H1 (cell line): ENCODE data around the gene DEPDC4. TPM values are rescaled to one million over a fixed set of nuclear protein-coding genes. Genes with fewer than 3 reads are reported as not detected.

ENCODE experiments used
- CTCF ChIA-PET: fragments of 300-600 bp; sonication (Branson Sonifier 250); formaldehyde crosslinking; loops from one replicate; lab custom pipeline; 2021; ENCODE audit not compliant: partially characterized antibody; lab: Charles Lee
- POLR2A ChIA-PET: fragments of 300-600 bp; sonication (Branson Sonifier 250); formaldehyde crosslinking; loops from one replicate; lab custom pipeline; 2021; ENCODE audit warnings: inconsistent platforms; ENCODE audit not compliant: partially characterized antibody; lab: Charles Lee
- DNase-seq, 2 experiments: peaks; one replicate each; pipeline versions ENCODE4 v3.0.0 to v3.0.0-alpha.2; 2010 to 2022; ENCODE audit warnings: low spot score in 2 of 2, low read depth in 1 of 2, mixed read lengths in 1 of 2
- FAIRE-seq: peaks from 2 replicates; lab custom pipeline; 2011; peaks lifted over from hg19 to GRCh38; lab: Jason Lieb, UNC
- H2AFZ ChIP-seq: 2 replicates; pipeline ENCODE4 v1.8.1; 2012; ENCODE audit warnings: low read length, inconsistent platforms
- H2AK5ac ChIP-seq: 2 replicates; pipeline ENCODE4 v1.6.1; 2013; ENCODE audit warnings: low read depth, low read length
- H2BK120ac ChIP-seq: replicated peaks from 2 replicates; pipeline ENCODE3; 2013; ENCODE audit warnings: low read depth, low read length, inconsistent platforms
- H2BK12ac ChIP-seq: 2 replicates; pipeline ENCODE4 v1.6.1; 2013; ENCODE audit warnings: low read depth, low read length
- H2BK15ac ChIP-seq: 2 replicates; pipeline ENCODE4 v1.6.1; 2013; ENCODE audit warnings: low read length
- H2BK20ac ChIP-seq: 2 replicates; pipeline ENCODE4 v1.6.1; 2013; ENCODE audit warnings: low read length
- H2BK5ac ChIP-seq: 2 replicates; pipeline ENCODE4 v1.6.1; 2013; ENCODE audit warnings: low read depth, low read length
- H3K14ac ChIP-seq: 2 replicates; pipeline ENCODE4 v1.6.1; 2013; ENCODE audit warnings: inconsistent platforms; ENCODE audit not compliant: insufficient read length
- H3K18ac ChIP-seq: 2 replicates; pipeline ENCODE4 v1.6.1; 2013; ENCODE audit warnings: low read length; ENCODE audit errors: extremely low read depth
- H3K23ac ChIP-seq: 2 replicates; pipeline ENCODE4 v1.6.1; 2013; ENCODE audit warnings: inconsistent platforms; ENCODE audit not compliant: insufficient read length
- H3K23me2 ChIP-seq: 2 replicates; pipeline ENCODE4 v1.6.1; 2013; ENCODE audit warnings: low read depth, low read length
- H3K27ac ChIP-seq: 2 replicates; pipeline ENCODE4 v1.6.1; 2011; ENCODE audit warnings: low read depth, low read length, inconsistent platforms
- H3K27me3 ChIP-seq, 4 experiments: replicated peaks in 1 of 4; 1 replicate in 1 of 4; 2 replicates in 3 of 4; pipeline versions ENCODE4 v1.6.1 to v1.8.1; 2011 to 2013; ENCODE audit warnings: low read length in 3 of 4, mild to moderate bottlenecking in 3 of 4, inconsistent platforms in 2 of 4, mixed read lengths in 2 of 4, moderate library complexity in 1 of 4; ENCODE audit not compliant: control insufficient read depth in 3 of 4, insufficient read depth in 3 of 4; ENCODE audit errors: extremely low read depth in 1 of 4
- H3K36me3 ChIP-seq, 4 experiments: 2 replicates each; pipeline versions ENCODE4 v1.6.1 to v1.8.1; 2011 to 2013; ENCODE audit warnings: mild to moderate bottlenecking in 4 of 4, low read length in 3 of 4, moderate library complexity in 2 of 4, control low read depth in 1 of 4, inconsistent platforms in 1 of 4; ENCODE audit not compliant: insufficient read depth in 4 of 4, control insufficient read depth in 2 of 4
- H3K4ac ChIP-seq: replicated peaks from 2 replicates; pipeline ENCODE3; 2013; ENCODE audit warnings: low read length, low read depth, mixed read lengths, inconsistent platforms; ENCODE audit not compliant: insufficient read length
- H3K4me1 ChIP-seq, 4 experiments: replicated peaks in 1 of 4; 1 replicate in 1 of 4; 2 replicates in 3 of 4; pipeline versions ENCODE4 v1.6.1 to v1.8.1; 2011 to 2013; ENCODE audit warnings: low read length in 3 of 4, inconsistent platforms in 2 of 4, mixed read lengths in 1 of 4; ENCODE audit not compliant: insufficient read depth in 4 of 4, control insufficient read depth in 3 of 4
- H3K4me2 ChIP-seq, 2 experiments: 2 replicates each; pipeline versions ENCODE4 v1.6.1 to v1.8.1; 2011 to 2013; ENCODE audit warnings: low read depth in 2 of 2, low read length in 2 of 2, control low read depth in 1 of 2, inconsistent platforms in 1 of 2, mild to moderate bottlenecking in 1 of 2; ENCODE audit not compliant: insufficient read depth in 1 of 2
- H3K4me3 ChIP-seq, 4 experiments: fragments of 200-600, 300-600 bp in 1 of 4; sonication (generic), shearing (Covaris generic), sonication (Bioruptor Twin) in 1 of 4; 2 replicates each; pipeline versions ENCODE4 v1.5.1 to v1.8.1; 2011 to 2016; ENCODE audit warnings: low read length in 4 of 4, low read depth in 3 of 4, control low read depth in 2 of 4, inconsistent platforms in 2 of 4, mild to moderate bottlenecking in 2 of 4, mixed read lengths in 1 of 4, moderate library complexity in 1 of 4; ENCODE audit not compliant: insufficient read depth in 2 of 4; ENCODE audit errors: extremely low read depth in 1 of 4
- H3K56ac ChIP-seq: replicated peaks from 2 replicates; pipeline ENCODE3; 2013; ENCODE audit warnings: low read depth, mild to moderate bottlenecking, mixed read lengths, low read length, inconsistent platforms; ENCODE audit not compliant: insufficient read length
- H3K79me1 ChIP-seq: 2 replicates; pipeline ENCODE4 v1.6.1; 2013; ENCODE audit warnings: low read depth, low read length, control low read depth
- H3K79me2 ChIP-seq, 2 experiments: 2 replicates each; pipeline versions ENCODE4 v1.6.1 to v1.8.1; 2012 to 2013; ENCODE audit warnings: low read length in 2 of 2, mild to moderate bottlenecking in 2 of 2, inconsistent platforms in 1 of 2; ENCODE audit not compliant: insufficient read depth in 2 of 2, control insufficient read depth in 1 of 2
- H3K9ac ChIP-seq, 4 experiments: replicated peaks in 1 of 4; 1 replicate in 1 of 4; 2 replicates in 3 of 4; pipeline versions ENCODE4 v1.6.1 to v1.8.1; 2011 to 2013; ENCODE audit warnings: low read depth in 3 of 4, low read length in 3 of 4, control low read depth in 2 of 4, mild to moderate bottlenecking in 2 of 4, moderate library complexity in 2 of 4, inconsistent platforms in 1 of 4; ENCODE audit errors: extremely low read depth in 1 of 4
- H3K9me3 ChIP-seq, 2 experiments: 2 replicates each; pipeline versions ENCODE4 v1.6.1 to v1.8.1; 2012 to 2013; ENCODE audit warnings: mild to moderate bottlenecking in 2 of 2, moderate library complexity in 2 of 2, control low read depth in 1 of 2, inconsistent platforms in 1 of 2, low read depth in 1 of 2, low read length in 1 of 2, mixed read lengths in 1 of 2; ENCODE audit not compliant: insufficient read depth in 2 of 2
- H4K20me1 ChIP-seq, 2 experiments: replicated peaks in 1 of 2; 2 replicates each; pipeline versions ENCODE3 to v1.8.1; 2011 to 2013; ENCODE audit warnings: inconsistent platforms in 2 of 2, low read length in 2 of 2, mild to moderate bottlenecking in 1 of 2; ENCODE audit not compliant: insufficient read depth in 2 of 2, control insufficient read depth in 1 of 2
- H4K5ac ChIP-seq: 2 replicates; pipeline ENCODE4 v1.6.1; 2013; ENCODE audit warnings: low read length, low read depth, mixed read lengths, inconsistent platforms; ENCODE audit not compliant: insufficient read length
- H4K8ac ChIP-seq: 2 replicates; pipeline ENCODE4 v1.8.0; 2013; ENCODE audit warnings: mild to moderate bottlenecking, moderate library complexity, low read length, inconsistent platforms; ENCODE audit not compliant: insufficient read depth; ENCODE audit errors: extremely low read depth
- H4K91ac ChIP-seq: replicated peaks from 2 replicates; pipeline ENCODE3; 2013; ENCODE audit warnings: low read length, mixed read lengths, inconsistent platforms; ENCODE audit not compliant: insufficient read length
- FOSL1 ChIP-seq: IDR thresholded peaks from 2 replicates; pipeline ENCODE4 v1.6.1; 2011; ENCODE audit warnings: mild to moderate bottlenecking, low read depth, low read length, moderate library complexity; ENCODE audit not compliant: insufficient read depth
- KDM1A ChIP-seq: fragments of 200-600, 300-600 bp; sonication (generic); IDR thresholded peaks from 2 replicates; pipeline ENCODE4 v1.7.1; 2016; ENCODE audit warnings: mild to moderate bottlenecking, low read length, borderline replicate concordance
- KDM4A ChIP-seq: IDR thresholded peaks from one replicate; pipeline ENCODE4 v1.7.1; 2012; ENCODE audit warnings: low read depth, mild to moderate bottlenecking, moderate library complexity, low read length, inconsistent platforms; ENCODE audit not compliant: severe bottlenecking
- RAD21 ChIP-seq, 2 experiments: IDR thresholded peaks in 1 of 2; conservative IDR thresholded peaks in 1 of 2; 2 replicates each; pipeline ENCODE4 v1.6.1; 2011; ENCODE audit warnings: low read depth in 2 of 2, low read length in 2 of 2, improper control_type of control experiment in 1 of 2, inconsistent platforms in 1 of 2, mild to moderate bottlenecking in 1 of 2, moderate library complexity in 1 of 2
- SP1 ChIP-seq: IDR thresholded peaks from 2 replicates; pipeline ENCODE4 v1.6.1; 2011; ENCODE audit warnings: low read depth, low read length
- WGBS, 2 experiments: shearing (Covaris generic) in 1 of 2; methylation state at CpG; one replicate each; pipeline versions ENCODE4 v1.1.6 to v1.1.7; 2013 to 2015; ENCODE audit warnings: low lambda C conversion rate in 2 of 2, mixed read lengths in 2 of 2, inconsistent platforms in 1 of 2, low coverage in 1 of 2, missing lambda C conversion rate in 1 of 2; ENCODE audit not compliant: insufficient replicate concordance in 2 of 2, insufficient coverage in 1 of 2, insufficient read length in 1 of 2; ENCODE audit errors: extremely low coverage in 1 of 2, missing lambda C conversion rate in 1 of 2; 5-methylcytosine and 5-hydroxymethylcytosine counted together
- polyA plus RNA-seq, 7 experiments: library from polyadenylated mRNA; depleted of rRNA in 3 of 7; stranded (reverse) in 5 of 7; unstranded in 2 of 7; fragments of >200 nt in 5 of 7; fragments of 200-250 nt in 2 of 7; gene quantifications; 1 replicate in 5 of 7; 2 replicates in 1 of 7; 4 replicates in 1 of 7; pipeline versions ENCODE4 v1.2.1 to v1.2.3, GENCODE V29; 2011 to 2013; ENCODE audit warnings: missing spikeins in 2 of 7, mixed read lengths in 2 of 7
- total RNA-seq: library from RNA; stranded (reverse); fragmentation: NEBNext Ultra II Directional; extraction: Animal tissue kit (Norgen Biotek cat#: 25700); gene quantifications from 2 replicates; pipeline ENCODE4 v1.2.1, GENCODE V29; 2021
- TF ChIP-seq, protein P1 (sequence below), 3 experiments: IDR thresholded peaks; 1 replicate in 2 of 3; 2 replicates in 1 of 3; pipeline versions ENCODE4 v1.5.1 to v1.6.1; 2011; ENCODE audit warnings: low read length in 3 of 3, mild to moderate bottlenecking in 3 of 3, inconsistent platforms in 2 of 3, low read depth in 1 of 3, moderate library complexity in 1 of 3; ENCODE audit not compliant: insufficient read depth in 1 of 3; ENCODE audit errors: control extremely low read depth in 1 of 3

The DEPDC4 gene
- total and polyA plus RNA-seq, 2 of the 8 experiments (the other 6 are each of a cell fraction or from before 2014, with no cell fraction given), result 0.80 to 3.8 TPM

- no peak for DNase-seq
- TF ChIP-seq SP1 (no peak), KDM4A (no peak), FOSL1 (no peak), RAD21 (IDR thresholded peaks at IDR 0.05 in 1 of 2, conservative IDR thresholded peaks at IDR 0.05 in 1 of 2; ENCODE audit: low read depth in 2 of 2, low read length in 2 of 2) (peak; percentile 79 to 80), KDM1A (no peak)
- TF ChIP-seq, protein P1, sequence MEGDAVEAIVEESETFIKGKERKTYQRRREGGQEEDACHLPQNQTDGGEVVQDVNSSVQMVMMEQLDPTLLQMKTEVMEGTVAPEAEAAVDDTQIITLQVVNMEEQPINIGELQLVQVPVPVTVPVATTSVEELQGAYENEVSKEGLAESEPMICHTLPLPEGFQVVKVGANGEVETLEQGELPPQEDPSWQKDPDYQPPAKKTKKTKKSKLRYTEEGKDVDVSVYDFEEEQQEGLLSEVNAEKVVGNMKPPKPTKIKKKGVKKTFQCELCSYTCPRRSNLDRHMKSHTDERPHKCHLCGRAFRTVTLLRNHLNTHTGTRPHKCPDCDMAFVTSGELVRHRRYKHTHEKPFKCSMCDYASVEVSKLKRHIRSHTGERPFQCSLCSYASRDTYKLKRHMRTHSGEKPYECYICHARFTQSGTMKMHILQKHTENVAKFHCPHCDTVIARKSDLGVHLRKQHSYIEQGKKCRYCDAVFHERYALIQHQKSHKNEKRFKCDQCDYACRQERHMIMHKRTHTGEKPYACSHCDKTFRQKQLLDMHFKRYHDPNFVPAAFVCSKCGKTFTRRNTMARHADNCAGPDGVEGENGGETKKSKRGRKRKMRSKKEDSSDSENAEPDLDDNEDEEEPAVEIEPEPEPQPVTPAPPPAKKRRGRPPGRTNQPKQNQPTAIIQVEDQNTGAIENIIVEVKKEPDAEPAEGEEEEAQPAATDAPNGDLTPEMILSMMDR (IDR thresholded peaks at IDR 0.05; ENCODE audit: control extremely low read depth in 1 of 3, insufficient read depth in 1 of 3, low read depth in 1 of 3, low read length in 3 of 3), result peak in 2 of 3 experiments; percentile 50 to 64; a peak in 2 of 4 replicates
- Histone ChIP-seq H3K18ac (no peak overlapping the region), H3K4me3 (no peak overlapping the region), H3K9me3 (no peaks in the 10 kb centered on the region), H3K4ac (no peak overlapping the region), H3K27ac (no peak overlapping the region), H3K4me2 (no peak overlapping the region), H2BK12ac (no peak overlapping the region), H3K14ac (no peak overlapping the region), H4K5ac (no peak overlapping the region), H3K4me1 (no peaks in the 10 kb centered on the region), H3K23me2 (no peaks in the 10 kb centered on the region; the same call in 1 of the 2 replicates), H3K79me1 (no peaks in the 10 kb centered on the region), H2BK5ac (no peak overlapping the region), H4K91ac (no peak overlapping the region), H3K36me3 (no peaks in the 10 kb centered on the region), H3K56ac (no peak overlapping the region), H4K8ac (no peak overlapping the region), H2AK5ac (no peak overlapping the region), H3K27me3 (no peaks in the 10 kb centered on the region), H2AFZ (no peak overlapping the region), H4K20me1 (no peaks in the 10 kb centered on the region), H2BK15ac (no peak overlapping the region), H2BK120ac (no peak overlapping the region), H3K9ac (no peak overlapping the region), H3K79me2 (no peaks in the 10 kb centered on the region), H2BK20ac (no peak overlapping the region), H3K23ac (no peak overlapping the region)
- FAIRE-seq, result peak; percentile 7
- ChIA-PET CTCF (interaction anchor here (0.6 to 2.5 kb wide), 34 partner anchors 8 to 788 kb away, joined by 3 to 9 read pairs (median 3); partner anchors contain the start of gene SLC17A8), POLR2A (interaction anchor here (0.6 to 1.1 kb wide), 2 partner anchors 11 to 79 kb away, joined by 3 to 4 read pairs; no protein-coding TSS in a partner anchor)
- 75% methylated on average over 7 of the region's 7 CpGs; no CpG with 5 or more reads in 1 of the 2 experiments for WGBS, 2 experiments
Observed at GRCh38 chr12:100234591-100235304, 32.1 kb downstream of the DEPDC4 start.
